Measurements from ENCODE around the gene TMEM202.
"Not testable (repeated sequence)": the region's sequence is repeated elsewhere in the genome, so short reads cannot be mapped to it uniquely, and the experiment has no call there.

Gene TMEM202

GRCh38 chr15:72404356-72404755, 6.3 kb downstream of the TMEM202 start:
- no peak for DNase-seq (ENCODE audit: low read depth in 2 of 2)

GRCh38 chr15:72404841-72405240, 6.7 kb downstream of the TMEM202 start:
- no peak for DNase-seq (ENCODE audit: low read depth in 2 of 2)

- DNase-seq (ENCODE audit: low read depth in 2 of 2) = no peak
Measured at GRCh38 chr15:72406936-72407335, 8.8 kb downstream of the TMEM202 start.

GRCh38 chr15:72411111-72411510, 13.0 kb downstream of the TMEM202 start:
- no peak for DNase-seq (ENCODE audit: low read depth in 2 of 2)

- DNase-seq (ENCODE audit: low read depth in 2 of 2) = no peak
Measured at GRCh38 chr15:72411544-72411943, 13.4 kb downstream of the TMEM202 start.

GRCh38 chr15:72413337-72413736, 15.2 kb downstream of the TMEM202 start:
- not testable (repeated sequence) for DNase-seq (ENCODE audit: low read depth in 2 of 2)

- no peak for DNase-seq (ENCODE audit: low read depth in 2 of 2)
Measured at GRCh38 chr15:72415304-72415703, 17.2 kb downstream of the TMEM202 start.

GRCh38 chr15:72419768-72420167, 21.7 kb downstream of the TMEM202 start:
- DNase-seq (ENCODE audit: low read depth in 2 of 2) = not testable (repeated sequence)

GRCh38 chr15:72420576-72420975, 22.5 kb downstream of the TMEM202 start:
- no peak for DNase-seq (ENCODE audit: low read depth in 2 of 2)

GRCh38 chr15:72421484-72421883, 23.4 kb downstream of the TMEM202 start:
- DNase-seq (ENCODE audit: low read depth in 2 of 2) = no peak

- no peak for DNase-seq (ENCODE audit: low read depth in 2 of 2)
Measured at GRCh38 chr15:72423256-72423655, 25.2 kb downstream of the TMEM202 start.

GRCh38 chr15:72426753-72427152, 28.6 kb downstream of the TMEM202 start:
- DNase-seq (ENCODE audit: low read depth in 2 of 2) = no peak

GRCh38 chr15:72437650-72438316, 39.7 kb downstream of the TMEM202 start:
- no peak for DNase-seq (ENCODE audit: low read depth in 2 of 2)

GRCh38 chr15:72442848-72443247, 44.7 kb downstream of the TMEM202 start:
- not testable (repeated sequence) for DNase-seq (ENCODE audit: low read depth in 2 of 2)

- DNase-seq (ENCODE audit: low read depth in 2 of 2) = no peak
Measured at GRCh38 chr15:72445426-72445825, 47.3 kb downstream of the TMEM202 start.

- DNase-seq (ENCODE audit: low read depth in 2 of 2) = no peak
Measured at GRCh38 chr15:72450805-72451204, 52.7 kb downstream of the TMEM202 start.

- no peak for DNase-seq (ENCODE audit: low read depth in 2 of 2)
Measured at GRCh38 chr15:72451224-72451623, 53.1 kb downstream of the TMEM202 start.

GRCh38 chr15:72456684-72457083, 58.6 kb downstream of the TMEM202 start:
- no peak for DNase-seq (ENCODE audit: low read depth in 2 of 2)
